Astrocyte of the spinal cord (primary cell): Measurements from ENCODE around the gene PRKD2.

ENCODE experiments used
- DNase-seq: peaks from one replicate; pipeline ENCODE4 v3.0.0; 2011; ENCODE audit warnings: low read depth, low spot score
- H3K4me3 ChIP-seq: 2 replicates; pipeline ENCODE4 v1.5.1; 2011; ENCODE audit warnings: low read depth, mild to moderate bottlenecking, low read length, moderate library complexity
- in situ Hi-C: cut with HindIII; loops from 2 replicates; pipeline ENCODE4 v1.10.0; 2017; ENCODE audit warnings: low sequenced_read_pairs
- TF ChIP-seq, protein P1 (sequence below): IDR thresholded peaks from 2 replicates; pipeline ENCODE4 v1.5.1; 2012; ENCODE audit warnings: low read depth, mild to moderate bottlenecking, low read length, inconsistent platforms

The PRKD2 gene

DNA sequence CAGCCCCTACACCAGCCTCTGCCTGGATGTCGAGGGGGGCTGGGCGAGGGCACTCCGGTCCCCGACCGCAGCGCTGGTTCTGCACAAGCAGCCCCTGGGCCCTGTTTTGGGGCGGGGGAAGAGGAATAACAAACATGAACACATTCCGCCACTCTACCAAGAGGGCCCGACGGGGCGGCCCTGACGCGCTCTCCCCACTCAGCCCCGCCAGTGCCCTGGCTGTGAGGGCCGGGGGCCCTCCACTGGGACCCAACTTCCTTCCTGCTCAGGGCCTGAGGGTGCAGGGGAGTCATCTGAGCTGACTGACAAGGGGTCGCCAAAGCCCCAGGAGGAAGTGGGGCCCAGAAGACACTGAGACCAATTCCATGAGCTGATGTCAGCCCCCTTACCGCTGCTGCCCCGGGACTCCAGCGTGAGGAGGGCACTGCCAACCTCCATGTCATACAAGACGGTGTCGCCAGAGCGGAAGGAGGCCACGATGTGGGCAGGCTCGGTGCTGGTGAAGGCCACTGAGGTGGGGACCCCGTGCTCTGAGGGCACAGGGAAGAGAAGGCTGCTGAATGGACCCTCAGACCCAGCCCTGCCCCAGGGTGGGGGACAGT lies 5.6 kb upstream of the PRKD2 start:
- no peak for DNase-seq
- no peak overlapping the region for H3K4me3 ChIP-seq
- TF ChIP-seq, protein P1, sequence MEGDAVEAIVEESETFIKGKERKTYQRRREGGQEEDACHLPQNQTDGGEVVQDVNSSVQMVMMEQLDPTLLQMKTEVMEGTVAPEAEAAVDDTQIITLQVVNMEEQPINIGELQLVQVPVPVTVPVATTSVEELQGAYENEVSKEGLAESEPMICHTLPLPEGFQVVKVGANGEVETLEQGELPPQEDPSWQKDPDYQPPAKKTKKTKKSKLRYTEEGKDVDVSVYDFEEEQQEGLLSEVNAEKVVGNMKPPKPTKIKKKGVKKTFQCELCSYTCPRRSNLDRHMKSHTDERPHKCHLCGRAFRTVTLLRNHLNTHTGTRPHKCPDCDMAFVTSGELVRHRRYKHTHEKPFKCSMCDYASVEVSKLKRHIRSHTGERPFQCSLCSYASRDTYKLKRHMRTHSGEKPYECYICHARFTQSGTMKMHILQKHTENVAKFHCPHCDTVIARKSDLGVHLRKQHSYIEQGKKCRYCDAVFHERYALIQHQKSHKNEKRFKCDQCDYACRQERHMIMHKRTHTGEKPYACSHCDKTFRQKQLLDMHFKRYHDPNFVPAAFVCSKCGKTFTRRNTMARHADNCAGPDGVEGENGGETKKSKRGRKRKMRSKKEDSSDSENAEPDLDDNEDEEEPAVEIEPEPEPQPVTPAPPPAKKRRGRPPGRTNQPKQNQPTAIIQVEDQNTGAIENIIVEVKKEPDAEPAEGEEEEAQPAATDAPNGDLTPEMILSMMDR: no peak
- in situ Hi-C loops: no loop called here

GRCh38 chr19:46722004-46722380 lies 5.1 kb upstream of the PRKD2 start:
- TF ChIP-seq, protein P1: no peak
- H3K4me3 ChIP-seq: no peak overlapping the region
- in situ Hi-C loops: no loop called here

DNA sequence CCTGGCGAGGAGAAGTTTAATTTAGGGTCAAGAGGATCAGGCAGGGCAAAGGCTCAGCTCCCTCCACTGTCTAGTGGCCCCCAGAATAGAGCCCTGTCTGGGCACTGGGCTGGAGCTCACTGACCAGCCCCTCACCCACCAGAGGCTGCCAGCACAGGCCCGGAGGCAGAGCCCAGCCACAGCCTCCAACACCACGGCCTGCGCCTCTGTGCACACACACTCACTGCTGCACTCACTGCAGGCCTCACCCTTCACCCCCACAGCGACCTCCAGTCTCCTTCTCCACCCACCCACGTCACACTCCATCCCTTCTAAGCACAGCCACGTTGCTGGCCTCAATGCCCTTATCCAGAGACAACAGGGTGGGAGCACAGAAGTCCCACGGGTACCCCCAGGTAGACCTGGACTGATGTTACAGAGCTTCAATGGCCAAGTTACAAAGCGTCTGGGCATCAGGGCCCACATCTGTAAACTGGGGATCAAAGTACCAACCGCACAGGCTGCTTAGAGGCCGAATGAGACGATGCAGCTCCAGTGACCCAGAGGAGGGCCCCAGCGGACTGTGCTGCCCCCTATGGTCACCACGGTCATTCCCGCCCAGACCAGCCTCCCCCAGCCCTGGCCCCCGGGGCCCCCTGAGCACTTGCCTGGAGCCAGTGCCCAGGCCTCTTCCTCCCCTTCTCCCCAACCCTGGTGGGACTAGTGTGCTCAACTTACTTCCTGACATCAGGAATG lies 4.5 kb upstream of the PRKD2 start:
- DNase-seq: no peak
- in situ Hi-C loops: no loop called here
- TF ChIP-seq, protein P1: peak; percentile 15
- no peak overlapping the region for H3K4me3 ChIP-seq

More at GRCh38 chr19:46722004-46722380, 5.1 kb upstream of the PRKD2 start:
- no peak for DNase-seq

- H3K4me3 ChIP-seq: no peak overlapping the region
- TF ChIP-seq, protein P1: no peak
- in situ Hi-C loops: no loop called here
- no peak for DNase-seq
Measured at GRCh38 chr19:46720503-46721239, 3.8 kb upstream of the PRKD2 start.

DNA sequence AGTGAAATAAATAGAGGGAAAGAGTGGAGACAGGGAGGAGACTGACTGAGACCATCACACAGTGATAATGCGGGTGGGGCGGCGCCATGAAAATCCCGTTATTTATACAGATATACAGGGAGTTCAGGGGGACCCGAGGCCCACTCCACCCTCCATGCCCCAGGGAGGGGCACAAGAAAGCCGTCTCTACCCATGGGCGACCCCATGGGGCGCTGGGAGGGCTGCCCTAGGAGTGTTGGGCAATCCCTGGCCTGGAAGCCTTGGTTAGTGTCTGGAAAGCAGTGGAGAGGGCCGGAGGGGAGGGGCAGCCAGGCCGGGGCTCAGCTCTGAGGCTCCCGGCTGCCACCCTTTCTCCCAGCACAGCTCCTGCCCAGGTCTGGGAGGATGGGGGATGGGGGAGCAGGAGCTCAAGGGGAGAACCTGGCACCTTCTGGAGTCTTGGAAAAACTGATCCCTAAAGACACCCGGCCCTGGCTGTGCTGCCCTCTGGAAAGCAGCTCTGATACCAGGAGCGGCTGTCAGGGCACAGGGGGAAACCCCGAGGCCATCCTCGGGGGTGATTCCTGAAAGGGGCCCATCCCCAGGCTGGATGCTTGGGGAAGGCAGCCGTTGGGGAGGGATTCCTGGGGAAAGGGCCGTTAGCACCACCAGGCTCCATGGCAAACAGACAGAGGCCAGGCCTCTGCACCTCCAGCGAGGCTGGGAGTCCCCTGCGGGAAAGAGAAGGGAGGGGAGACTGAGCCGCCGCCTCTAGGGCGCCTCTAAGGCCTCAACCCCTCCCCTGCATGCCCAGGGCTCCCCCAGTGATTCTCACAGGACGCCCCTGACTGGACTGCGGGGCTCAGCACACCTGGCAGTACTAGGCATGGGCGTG lies 3.0 kb upstream of the PRKD2 start:
- in situ Hi-C loops: no loop called here
- DNase-seq: no peak
- TF ChIP-seq, protein P1: no peak
- H3K4me3 ChIP-seq: no peak overlapping the region

GRCh38 chr19:46718934-46719622 lies 2.2 kb upstream of the PRKD2 start:
- DNase-seq: no peak
- in situ Hi-C loops: no loop called here
- TF ChIP-seq, protein P1: no peak
- no peak overlapping the region for H3K4me3 ChIP-seq
